Measurements from ENCODE around the gene CIB4.

The CIB4 gene

DNA sequence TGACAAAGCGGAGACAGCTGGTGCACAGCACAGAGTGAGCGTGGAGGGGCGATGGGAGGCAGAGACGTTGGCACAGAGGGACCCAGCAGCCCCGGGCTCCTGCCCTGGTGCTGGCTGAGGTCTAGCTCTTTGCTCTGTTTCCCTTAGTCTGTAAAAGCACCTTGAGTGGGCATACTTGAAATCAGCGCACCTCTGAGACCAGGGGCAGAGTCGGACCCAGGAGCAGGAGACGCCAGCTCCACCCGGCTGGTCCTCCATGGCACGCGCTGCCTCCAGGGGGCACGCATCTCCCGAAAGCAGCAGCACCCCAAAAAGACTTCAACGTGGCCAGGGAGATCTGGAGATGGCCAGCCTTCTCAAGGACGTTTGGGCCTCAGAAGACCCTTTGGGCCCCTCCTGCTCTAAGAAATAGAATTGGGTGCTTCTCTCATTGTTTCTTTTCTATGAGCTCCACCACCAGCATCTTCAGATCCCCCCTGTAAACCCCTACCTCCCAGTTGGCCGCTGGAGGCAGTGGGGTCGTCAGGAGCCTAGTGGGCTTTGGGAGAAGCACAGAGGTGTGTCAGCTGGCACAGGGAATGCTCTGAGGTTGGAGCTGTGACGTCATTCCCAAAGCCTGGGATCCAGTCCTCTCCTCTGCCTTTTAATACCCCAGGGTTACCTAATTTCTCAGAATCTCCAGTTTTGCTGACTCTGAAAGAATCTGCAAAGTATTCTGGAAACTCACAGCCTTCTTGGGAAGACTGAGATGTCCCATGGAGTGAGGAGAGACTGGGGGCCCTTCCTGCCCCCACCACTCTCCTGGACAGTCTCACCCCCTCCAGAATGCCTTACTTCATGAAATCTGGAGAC is 58.9 kb downstream of the CIB4 start:
- no peak for DNase-seq (ENCODE audit: low read depth)

DNA sequence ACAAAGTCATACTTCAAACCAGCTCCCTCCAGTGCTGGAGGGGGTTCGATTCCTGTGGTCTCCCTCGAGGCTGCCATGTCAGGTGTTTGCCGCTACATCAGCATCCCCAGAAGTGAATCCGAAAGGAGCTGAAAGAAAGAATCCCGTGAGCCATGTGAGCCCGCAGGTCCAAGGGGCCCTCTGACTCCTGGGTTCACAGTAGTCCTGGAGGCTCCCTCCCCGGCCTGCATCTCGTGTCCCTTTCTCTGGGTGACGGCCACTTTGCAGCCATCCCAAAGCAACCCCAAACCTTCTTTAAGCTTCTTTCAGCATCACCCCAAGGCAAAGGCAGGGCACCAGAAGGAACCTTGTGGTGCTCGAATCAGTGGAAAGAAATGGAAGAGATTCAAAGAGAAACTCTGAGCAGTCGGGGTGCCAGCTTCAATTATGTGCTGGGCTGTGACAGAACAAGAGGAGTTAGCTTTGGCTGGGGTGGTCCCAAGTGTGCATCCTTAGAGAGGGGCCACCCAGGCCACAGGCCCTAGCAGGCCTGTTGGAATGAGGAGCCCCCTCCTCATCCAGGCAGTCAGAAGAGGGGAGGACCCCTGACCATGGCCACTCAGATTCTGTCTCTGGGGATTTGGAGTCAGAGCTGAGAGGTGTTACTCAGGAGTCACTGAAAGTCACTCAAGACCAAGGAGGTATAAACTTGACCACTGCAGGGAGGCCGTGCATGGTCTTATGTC is 59.7 kb downstream of the CIB4 start:
- DNase-seq (ENCODE audit: low read depth), result no peak

DNA sequence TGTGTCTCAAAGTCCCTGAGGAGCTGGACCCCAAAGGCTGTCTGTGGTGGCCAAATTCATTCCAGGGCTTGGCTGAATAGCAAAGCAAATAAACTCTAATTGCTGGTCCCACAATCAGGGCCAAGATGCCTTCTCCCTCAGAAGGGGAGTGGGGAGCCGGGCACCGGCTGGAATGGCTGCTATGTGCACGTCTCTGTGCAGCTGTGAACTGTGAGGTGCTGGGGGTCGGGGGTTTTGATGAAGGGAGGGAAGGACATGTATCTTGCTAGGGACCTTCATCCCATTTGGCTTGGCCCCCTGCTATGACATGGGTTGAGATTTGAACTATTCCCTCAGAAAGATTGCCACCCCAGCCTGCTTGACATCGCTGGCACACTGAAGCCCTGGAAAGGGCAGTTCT is 60.4 kb downstream of the CIB4 start:
- no peak for DNase-seq (ENCODE audit: low read depth)

- no peak for DNase-seq (ENCODE audit: low read depth)
Observed at GRCh38 chr2:26580151-26580550, 61.0 kb downstream of the CIB4 start.

DNA sequence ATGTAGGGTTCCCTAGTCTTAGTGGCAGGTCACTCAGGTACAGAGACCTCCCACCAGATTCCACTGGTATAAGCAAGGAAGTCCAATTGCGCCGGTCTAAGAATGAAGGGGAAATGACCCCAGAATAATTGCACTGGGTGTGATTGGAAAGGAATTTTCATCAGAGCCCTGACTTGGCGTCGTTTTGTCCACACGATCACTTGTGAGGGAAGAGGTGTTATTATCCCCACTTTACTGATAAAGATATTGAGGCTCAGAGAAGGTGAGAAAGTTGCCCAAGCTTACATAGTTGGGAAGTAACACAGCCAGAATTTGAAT is 61.5 kb downstream of the CIB4 start:
- DNase-seq (ENCODE audit: low read depth), result no peak

- no peak for DNase-seq (ENCODE audit: low read depth)
Observed at GRCh38 chr2:26579025-26579722, 62.0 kb downstream of the CIB4 start.

GRCh38 chr2:26578581-26578980 is 62.6 kb downstream of the CIB4 start:
- DNase-seq (ENCODE audit: low read depth), result no peak

- no peak for DNase-seq (ENCODE audit: low read depth)
Observed at GRCh38 chr2:26578113-26578458, 63.1 kb downstream of the CIB4 start.

DNA sequence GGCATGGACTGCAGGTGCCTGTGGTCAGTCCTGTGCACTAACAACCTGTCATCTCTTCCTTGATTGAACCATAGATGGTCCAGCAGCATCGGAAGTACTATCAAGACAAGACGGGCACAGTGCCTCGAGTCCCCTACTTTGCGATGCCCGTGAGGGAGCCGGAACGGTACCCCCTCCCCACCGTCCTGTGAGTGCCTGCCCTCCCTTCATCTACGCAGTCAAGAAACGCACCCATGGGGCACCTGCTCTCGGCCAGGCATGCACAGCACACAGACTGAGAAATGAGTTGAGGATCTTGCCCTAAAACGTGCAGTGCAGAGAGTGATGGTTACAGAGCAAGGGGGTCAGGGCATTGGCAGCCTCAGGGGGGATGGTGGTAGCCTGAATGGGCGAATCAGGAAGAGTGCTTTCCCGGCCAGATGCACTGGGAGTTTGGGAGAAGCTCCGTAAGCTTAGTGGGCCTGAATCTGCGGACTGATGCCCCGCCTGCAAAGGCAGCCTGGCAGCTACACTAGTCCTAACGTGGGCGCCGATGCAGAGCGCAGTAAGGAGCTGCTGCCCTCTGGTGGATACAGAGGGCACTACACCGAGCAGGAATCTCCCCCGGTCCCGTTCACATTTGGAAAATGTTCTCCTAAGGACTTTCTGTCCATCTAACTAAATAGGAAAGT is 63.6 kb downstream of the CIB4 start:
- DNase-seq (ENCODE audit: low read depth), result peak; percentile 58

DNA sequence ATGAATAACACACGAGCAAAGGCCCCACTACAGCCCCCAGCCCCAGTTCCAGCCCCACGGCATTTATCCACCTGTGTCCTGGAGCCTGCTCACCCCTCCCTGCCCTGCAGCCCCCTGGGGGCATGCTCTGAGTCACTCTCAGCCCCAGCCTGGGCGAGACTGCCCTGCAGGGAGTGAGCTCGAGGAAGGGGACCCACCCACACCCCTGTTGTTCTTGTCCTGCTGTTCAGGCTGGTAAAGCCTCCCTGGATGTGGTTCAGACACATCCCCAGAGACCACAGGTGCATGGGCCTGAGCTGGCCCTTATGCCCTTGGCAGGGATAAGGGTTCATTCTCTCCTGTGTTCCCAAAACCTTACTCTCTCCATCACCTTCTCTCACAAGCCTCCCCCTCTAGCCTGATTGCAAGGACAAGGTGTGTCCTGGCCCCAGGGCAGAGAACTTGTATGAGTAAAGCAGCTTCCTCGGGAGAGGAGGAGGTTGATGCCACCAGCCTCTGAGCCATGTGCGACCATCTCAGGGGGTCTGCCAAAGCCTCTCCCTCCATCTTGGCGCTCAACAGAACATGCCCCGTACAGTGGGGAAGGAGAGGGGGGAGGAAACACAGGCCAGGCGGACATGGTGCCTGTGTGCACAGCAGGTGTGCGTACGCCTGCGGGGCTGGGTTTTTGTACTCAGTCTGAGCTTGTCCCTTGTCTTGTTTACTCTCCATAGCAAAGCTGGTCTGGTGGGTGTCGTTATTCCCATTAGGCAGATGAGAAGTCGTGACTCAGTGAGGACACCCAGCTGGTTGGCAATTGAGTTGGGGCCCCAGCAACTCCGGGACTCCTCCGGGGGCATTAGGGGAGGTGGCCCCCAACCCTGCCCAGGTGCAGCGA is 64.4 kb downstream of the CIB4 start:
- DNase-seq (ENCODE audit: low read depth), result no peak

- no peak for DNase-seq (ENCODE audit: low read depth)
Observed at GRCh38 chr2:26575836-26576564, 65.2 kb downstream of the CIB4 start.

DNA sequence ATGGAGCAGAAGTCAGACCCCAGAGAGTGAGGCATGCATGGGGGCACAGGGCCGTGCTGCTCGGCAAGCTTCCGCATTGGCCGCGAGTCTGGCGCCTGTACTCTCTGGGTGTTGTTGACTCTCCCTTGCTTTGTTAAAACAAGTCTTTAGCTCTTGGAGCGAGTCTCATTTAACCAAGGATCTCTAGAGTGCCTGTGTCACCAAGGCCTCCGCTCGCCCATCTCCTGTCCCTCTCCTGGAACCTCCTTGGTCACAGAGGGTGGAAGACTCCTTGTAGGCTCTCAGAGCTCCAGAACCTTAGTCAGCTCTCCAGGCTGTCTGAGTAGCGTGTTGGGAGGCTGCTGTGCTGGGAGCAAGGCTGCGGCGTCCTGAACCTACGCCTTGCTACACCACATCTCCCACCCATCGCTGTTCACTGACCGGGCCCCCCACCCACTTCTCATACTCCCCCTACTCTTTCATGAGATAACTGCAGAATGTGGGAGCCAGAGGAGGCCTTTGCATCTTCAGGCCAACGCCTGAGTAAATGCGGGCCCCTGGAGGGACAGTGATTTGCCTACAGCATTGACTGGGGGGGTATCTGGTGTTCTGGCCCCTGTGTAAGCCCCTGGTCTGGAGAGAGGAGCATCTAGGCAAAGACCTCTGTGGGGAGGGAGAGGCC is 66.1 kb downstream of the CIB4 start:
- DNase-seq (ENCODE audit: low read depth), result no peak

DNA sequence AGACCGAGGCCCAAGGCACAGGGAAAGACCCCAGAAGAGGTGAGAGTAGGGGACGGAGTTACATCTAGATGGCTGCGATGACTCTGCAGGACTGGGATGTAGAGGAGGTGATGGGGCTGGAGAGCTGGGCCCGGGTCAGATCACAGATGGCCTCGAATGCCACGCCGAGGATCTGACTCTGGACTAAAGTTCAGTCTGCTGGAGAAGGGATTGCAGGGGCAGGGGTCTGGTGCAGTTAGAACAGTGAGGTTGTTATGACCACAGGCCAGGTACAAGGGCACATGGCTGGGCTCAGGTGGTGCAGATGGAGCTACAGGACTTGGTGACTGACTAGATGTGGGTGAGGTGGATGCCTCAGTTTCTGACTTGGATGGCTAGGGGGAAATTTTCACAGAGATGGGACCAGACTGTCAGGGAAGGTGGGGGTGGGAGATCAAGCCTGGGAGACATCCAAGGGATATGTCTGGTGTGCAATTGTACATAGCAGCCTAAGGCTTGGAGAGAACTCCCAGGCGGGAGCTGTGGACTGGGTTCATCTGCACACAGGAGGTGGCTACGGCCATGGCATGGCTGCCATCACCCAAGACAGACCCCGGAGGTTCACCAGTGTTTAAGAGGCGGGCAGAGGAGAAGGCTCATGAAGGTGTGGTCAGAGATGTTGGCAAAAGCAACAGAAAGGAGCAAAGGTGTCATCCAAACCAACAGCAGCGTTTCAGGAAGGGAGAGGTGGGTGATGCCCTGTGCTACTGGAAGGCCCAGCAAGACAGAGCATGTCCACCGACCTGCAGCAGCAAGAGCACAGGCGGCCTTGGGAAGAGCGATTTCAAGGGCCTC is 66.9 kb downstream of the CIB4 start:
- no peak for DNase-seq (ENCODE audit: low read depth)

GRCh38 chr2:26573241-26573925 is 67.8 kb downstream of the CIB4 start:
- DNase-seq (ENCODE audit: low read depth), result no peak

GRCh38 chr2:26572591-26572990 is 68.6 kb downstream of the CIB4 start:
- no peak for DNase-seq (ENCODE audit: low read depth)

DNA sequence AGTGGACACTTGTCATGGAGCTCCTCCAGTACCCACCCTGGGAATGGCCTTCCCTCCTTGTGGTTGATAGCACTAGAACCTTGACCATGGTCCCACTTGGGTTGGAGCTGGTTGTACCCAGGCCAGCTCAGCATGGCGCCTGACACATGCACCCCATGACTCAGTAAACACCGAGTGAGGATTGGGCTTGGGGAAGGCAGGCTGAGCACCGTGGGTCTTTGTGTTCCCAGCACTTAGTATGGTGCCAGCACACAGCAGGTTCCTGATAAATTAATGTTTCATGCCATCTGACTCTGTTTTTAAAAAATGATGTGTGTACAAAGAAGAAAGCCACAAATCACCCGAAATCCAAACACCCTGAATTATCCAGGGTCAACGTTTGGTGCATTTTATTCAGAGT is 69.8 kb downstream of the CIB4 start:
- no peak for DNase-seq (ENCODE audit: low read depth)

DNA sequence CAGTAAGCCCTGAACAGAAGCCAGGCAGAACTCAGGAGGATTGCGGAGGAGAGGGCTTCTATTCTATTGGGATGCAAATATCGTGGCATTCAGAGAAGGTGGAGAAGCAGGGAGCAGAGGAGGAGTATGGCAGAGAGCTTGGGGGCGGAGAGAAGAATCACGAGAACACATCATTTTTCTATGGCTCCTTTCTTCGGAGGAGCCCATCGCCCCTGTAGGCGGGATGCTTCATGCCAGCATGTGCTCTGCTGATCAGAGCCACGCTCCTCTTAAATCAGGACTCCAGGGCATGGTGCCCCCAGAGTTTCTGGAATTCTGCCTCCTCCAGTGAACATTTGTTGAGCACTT is 71.1 kb downstream of the CIB4 start:
- no peak for DNase-seq (ENCODE audit: low read depth)

GRCh38 chr2:26569216-26570082 is 71.7 kb downstream of the CIB4 start:
- no peak for DNase-seq (ENCODE audit: low read depth)
